Choroid plexus epithelial cell (primary cell): ENCODE data around the gene RNF151.
A peak's percentile ranks its signal among the peaks of the same experiment; 100 is the strongest.
"Not testable (repeated sequence)": the region's sequence is repeated elsewhere in the genome, so short reads cannot be mapped to it uniquely, and the experiment has no call there.

Experiments used
- DNase-seq: peaks from one replicate; pipeline ENCODE4 v3.0.0-alpha.2; 2010; ENCODE audit warnings: low read depth
- H3K4me3 ChIP-seq: 2 replicates; pipeline ENCODE4 v1.5.1; 2011; ENCODE audit warnings: low read depth, mild to moderate bottlenecking, control low read depth, low read length, moderate library complexity
- TF ChIP-seq, protein P1 (sequence below): conservative IDR thresholded peaks from 2 replicates; pipeline ENCODE4 v1.5.1; 2011; ENCODE audit warnings: low read depth, mild to moderate bottlenecking, control low read depth, inconsistent platforms, low read length, moderate library complexity

RNF151 gene, protein sequence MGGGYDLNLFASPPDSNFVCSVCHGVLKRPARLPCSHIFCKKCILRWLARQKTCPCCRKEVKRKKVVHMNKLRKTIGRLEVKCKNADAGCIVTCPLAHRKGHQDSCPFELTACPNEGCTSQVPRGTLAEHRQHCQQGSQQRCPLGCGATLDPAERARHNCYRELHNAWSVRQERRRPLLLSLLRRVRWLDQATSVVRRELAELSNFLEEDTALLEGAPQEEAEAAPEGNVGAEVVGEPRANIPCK

DNA sequence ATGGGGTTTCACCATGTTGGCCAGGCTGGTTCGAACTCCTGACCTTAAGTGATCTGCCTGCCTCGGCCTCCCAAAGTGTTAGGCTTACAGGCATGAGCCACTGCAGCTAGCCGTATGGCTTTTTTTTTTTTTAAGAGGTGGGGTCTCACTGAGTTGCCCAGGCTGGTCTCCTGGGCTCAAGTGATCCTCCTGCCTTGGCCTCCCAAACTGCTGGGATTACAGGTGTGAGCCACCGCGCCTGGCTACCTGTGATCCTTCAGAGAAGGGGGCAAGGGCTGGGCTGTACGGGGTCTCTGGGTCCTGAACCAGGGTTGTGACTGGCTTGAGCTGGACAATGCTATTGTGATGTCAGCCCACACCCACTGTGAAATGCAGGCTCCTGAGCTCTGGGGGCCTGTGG lies at the start of gene RNF151:
RNF151 (plus strand) TSS at position 397 of the 400 bp plus-strand sequence. CDS start 26 bp downstream, outside the sequence.
- TF ChIP-seq, protein P1, sequence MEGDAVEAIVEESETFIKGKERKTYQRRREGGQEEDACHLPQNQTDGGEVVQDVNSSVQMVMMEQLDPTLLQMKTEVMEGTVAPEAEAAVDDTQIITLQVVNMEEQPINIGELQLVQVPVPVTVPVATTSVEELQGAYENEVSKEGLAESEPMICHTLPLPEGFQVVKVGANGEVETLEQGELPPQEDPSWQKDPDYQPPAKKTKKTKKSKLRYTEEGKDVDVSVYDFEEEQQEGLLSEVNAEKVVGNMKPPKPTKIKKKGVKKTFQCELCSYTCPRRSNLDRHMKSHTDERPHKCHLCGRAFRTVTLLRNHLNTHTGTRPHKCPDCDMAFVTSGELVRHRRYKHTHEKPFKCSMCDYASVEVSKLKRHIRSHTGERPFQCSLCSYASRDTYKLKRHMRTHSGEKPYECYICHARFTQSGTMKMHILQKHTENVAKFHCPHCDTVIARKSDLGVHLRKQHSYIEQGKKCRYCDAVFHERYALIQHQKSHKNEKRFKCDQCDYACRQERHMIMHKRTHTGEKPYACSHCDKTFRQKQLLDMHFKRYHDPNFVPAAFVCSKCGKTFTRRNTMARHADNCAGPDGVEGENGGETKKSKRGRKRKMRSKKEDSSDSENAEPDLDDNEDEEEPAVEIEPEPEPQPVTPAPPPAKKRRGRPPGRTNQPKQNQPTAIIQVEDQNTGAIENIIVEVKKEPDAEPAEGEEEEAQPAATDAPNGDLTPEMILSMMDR, result no peak
- peak within 1 kb of the TSS; percentile 95 for H3K4me3 ChIP-seq

DNA sequence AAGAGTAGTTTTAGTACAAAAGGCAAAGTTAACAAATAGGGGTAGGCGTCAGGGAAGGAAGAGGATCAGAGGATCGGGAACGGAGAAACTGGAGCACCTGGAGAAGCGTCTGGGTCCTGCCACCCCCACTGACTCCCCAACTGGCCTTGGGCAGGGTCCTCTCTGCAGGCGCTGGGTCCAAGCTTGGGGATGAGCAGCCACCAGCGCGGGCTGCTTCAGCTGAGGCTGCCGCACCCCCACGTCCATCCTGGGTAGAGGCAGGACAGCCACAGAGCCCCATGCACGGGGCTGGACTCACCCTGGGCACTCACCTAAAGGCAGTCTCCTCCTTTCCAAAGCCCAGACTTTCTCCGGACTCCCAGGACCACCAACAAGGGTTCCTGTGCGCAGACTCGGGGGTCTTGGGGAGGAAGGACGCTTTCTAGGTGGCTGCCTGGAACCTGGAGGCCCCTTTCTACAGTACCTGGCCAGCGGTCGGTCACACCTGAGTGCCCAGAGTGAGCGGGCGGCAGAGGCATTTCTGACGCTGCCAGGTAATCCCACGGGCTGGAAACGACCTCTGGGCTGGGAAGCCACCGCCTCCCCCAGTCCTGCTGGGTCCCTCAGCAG lies 49.5 kb upstream of the RNF151 start:
- H3K4me3 ChIP-seq, result no peak overlapping the region
- TF ChIP-seq, protein P1, result no peak
- DNase-seq, result no peak

More for the DNA sequence above, at the start of gene RNF151:
- DNase-seq, result no peak

DNA sequence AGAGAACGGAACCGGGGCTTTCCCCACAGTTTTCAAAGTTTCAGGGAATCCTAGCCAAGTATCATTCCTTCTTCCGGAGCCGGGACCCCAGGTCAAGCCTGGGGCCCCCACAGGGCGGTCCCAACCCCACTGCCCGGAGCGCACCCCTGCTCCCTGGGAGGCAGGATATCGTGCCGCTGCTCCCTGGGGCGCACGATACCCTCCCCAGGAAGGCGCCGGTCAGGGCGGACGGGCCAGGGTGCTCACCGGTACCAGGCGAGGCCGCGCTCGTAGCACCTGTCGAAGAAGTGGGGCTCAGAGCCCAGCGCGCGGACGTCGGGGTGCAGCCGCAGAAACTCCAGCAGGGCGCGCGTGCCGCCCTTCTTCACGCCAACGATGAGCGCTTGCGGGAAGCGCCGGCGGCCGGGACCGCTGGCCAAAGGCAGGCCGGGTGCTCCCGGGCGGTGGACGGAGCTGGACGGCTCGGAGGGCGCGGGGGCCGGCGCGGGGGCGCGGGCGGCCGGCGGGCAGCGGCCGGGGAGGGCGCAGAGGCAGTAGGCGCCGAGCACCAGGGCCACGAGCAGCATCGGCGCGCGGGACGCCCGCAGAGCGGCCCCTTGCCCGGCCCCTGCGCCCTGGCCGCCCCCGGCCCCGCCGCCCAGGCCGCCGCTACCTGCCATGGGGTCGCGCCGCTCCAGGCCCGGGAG lies 48.8 kb upstream of the RNF151 start:
- H3K4me3 ChIP-seq, result no peak overlapping the region
- TF ChIP-seq, protein P1, result no peak
- no peak for DNase-seq

DNA sequence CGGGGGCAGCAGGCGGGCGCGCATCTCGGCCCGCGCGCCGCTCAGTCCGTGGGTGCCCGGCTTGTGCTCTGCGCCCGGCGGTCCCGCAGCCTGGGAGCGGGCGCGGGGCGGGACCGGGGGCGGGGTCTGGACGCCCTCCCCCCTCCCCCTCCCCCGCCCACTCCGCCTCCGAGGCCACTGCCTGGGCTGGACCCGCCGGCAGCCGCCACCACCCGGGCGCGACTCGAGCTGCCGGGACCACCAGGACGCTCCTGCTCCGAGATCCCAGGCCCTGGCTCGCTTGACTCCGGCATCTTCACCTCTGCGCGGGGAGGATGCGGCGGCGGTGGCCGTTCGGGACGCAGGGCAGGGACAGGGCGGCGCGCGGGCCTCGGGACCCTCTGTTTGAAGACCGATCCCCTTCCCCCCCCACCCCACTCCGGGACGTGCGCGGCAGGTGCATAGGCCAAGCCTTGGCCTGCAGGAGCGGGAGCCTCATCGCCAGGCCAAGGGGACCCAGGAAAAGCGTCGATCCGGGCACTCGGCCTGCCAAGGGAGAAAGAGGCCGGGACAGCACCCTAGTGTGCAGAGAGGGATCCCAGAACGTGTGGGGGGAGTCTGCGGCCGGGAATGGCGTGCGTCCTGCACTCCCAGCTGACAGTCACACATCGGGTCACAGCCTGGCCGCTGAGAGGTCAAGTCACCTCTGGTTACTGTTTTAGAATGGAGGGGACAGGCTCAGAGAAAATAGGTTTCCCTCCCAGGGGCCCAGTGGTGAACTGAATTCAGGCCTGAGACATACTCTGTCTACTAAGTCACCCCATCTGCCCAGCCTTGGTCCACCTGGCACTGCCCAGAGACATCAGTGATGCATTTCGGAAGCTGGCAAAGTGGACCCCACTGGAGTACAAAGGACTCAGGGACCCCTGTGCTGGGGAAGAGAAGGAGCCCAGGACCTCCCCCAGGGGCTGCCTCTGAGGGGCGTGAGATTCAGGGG lies 48.0 kb upstream of the RNF151 start, which contains the start of gene HS3ST6:
HS3ST6 (minus strand) TSS at position 65 of the 976 bp plus-strand sequence. CDS start 92 bp downstream, outside the sequence.
- no peak within 1 kb of the TSS for H3K4me3 ChIP-seq
- TF ChIP-seq, protein P1, result no peak
- no peak for DNase-seq

DNA sequence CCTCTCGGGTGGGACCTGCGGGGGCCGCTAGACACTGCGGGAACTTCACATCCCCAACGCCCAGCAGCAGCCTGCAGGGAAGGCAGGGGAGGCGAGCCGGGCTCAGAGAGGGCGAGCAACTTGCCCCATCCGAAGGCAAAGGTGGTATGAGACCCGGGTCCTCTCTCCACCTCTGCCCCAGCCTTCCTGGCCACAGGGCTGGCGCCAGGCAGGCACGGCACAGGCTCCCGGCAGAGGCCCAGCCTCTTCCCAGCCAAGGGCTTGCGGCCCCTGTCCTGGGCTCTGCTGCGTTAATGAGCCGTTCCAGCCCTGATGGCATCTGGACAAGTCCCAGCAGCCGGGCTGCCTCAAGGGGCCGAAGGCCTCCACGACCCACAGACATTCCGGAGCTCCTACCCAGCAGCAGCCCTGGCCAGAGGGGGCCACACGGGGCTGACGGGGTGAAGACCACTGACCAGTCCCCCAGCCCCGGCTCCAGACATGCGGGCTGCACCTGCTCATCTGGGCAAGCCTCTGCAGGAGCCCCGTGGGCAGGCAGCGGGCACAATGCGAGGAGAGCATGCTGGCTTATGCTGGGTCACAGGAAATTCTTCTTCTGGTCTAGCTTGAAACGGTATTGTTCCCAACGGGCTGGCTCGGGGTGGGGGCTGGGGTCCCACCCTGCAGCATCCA lies 47.2 kb upstream of the RNF151 start:
- TF ChIP-seq, protein P1, result no peak

DNA sequence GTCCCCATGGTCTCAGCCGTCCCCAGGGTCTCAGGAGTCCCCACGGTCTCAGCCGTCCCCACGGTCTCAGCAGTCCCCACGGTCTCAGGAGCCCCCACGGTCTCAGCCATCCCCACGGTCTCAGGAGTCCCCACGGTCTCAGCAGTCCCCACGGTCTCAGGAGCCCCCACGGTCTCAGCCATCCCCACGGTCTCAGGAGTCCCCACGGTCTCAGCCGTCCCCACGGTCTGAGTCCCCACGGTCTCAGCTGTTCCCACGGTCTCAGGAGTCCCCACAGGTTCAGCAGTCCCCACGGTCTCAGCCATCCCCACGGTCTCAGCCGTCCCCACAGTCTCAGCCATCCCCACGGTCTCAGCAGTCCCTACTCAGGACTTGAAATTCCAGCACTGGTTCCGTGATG lies 46.5 kb upstream of the RNF151 start:
- not testable (repeated sequence) for DNase-seq, H3K4me3 ChIP-seq

More for the DNA sequence above, 47.2 kb upstream of the RNF151 start:
- DNase-seq, result no peak
- no peak overlapping the region for H3K4me3 ChIP-seq
